ENCODE measurements around the gene GRM7.

GRM7 gene

DNA sequence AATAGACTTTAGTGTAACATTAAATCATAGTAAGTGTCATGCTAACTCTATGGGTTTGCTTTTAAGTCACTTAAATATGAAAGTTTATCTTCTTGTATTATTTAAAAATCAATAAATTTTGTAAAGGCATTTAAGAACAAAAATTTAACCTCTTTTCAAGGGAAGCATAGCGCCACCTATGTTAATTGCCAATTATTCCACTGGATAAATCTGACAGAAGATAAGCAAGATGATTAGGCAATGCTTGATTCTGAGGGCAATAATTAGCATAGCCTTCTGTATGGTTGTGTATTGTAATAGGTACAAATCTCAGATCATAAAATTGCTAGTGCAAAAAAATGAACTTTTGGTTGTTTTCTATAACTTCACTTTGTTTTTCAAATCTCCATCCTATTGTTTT is 560.1 kb downstream of the GRM7 start:
- DNase-seq, result no peak

DNA sequence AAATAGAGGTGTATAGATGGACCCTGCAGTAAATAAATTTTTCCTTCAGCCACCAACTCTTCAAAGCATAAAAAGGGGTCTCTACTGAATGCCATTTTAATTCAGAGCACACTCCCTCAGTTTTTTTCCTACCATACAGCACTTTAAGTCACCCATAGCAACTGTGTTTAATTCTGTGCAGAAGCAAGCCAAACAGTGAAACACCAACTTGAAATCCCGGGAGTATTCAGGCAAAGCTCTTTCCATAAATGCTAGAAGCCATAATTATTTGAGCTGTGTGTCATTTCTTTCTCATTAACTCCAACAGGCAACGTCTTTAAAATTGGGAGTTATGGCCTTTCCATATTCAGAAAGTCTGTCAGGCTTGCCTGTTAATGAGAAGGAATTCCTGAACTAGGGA is 562.1 kb downstream of the GRM7 start:
- DNase-seq, result no peak

DNA sequence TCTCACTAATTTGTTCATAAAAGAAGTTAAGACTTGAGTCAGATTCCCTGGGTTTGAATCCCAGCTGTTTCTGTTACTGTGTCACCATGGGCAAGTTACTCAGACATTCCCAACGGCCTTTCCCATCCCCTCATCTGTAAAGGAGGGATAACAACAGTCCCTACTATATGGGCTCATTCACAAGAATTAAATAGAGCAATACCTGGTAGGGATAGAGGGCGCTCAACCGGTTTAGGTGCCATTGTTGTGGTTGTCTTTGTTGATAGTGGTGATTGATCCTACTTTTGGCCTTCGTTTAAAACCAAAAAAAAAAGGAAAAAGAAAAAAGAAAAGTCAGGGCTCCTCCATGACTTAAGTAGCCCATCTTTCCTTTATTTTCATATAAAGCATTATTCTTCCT is 563.1 kb downstream of the GRM7 start:
- DNase-seq, result no peak

DNA sequence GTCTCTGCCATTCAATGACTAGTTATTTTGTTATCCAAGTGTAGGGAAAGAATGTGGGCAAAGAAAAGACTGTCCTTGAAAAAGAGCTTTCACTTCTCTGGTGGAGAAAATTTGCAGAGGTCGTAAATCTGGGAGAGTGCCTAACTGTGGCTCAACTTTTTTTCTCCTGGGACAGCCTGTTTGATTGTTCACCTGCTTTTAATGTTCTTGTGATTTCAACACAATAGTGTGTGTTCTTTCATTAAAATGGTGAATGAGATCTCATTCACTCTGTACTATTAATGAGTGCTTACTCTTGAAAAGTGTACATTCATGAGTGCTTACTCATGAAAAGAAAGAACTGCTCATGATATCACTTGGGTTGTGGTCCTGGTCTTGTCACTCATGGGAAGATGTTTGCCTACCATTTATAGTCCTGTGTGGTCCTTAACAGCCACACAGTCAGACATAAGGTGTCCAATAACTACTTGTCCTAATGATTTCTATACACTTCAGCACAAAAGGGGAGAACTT is 567.3 kb downstream of the GRM7 start:
- no peak for DNase-seq

DNA sequence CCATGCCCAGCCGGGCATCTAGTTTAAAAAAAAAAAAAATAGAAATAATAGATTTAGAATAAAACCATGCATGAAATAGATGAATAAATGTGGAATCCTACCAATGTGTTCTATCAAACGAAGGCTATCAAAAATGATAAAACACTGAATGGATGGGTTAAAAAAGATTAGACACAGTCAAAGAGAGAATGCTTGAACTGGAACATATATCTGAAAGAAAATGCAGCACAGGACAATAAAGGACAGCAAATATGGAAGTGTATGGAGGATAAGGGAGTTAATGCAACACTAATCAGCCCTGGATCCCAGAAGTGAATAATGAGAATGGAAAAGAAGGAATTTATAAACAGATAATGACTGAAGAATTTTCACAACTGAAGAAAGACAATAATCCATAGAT is 571.7 kb downstream of the GRM7 start:
- DNase-seq, result no peak

DNA sequence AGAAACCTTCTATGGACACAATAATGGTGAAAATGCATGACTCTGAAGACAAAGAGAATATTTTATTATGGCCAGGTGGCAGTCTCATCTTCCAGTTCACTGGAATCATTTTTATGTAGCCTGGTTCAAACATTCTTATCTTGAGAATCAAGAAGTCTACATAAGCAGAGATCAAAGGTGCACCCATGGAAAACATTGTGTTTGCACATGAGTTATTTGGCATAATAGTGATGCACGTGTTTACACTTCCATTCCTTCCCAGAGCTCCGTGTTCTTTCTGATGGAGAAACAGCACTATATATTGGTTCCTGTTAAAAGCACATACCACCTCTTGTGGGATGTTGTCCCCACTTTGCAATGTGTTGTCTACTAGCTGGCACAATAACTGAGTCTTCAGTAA is 572.2 kb downstream of the GRM7 start:
- no peak for DNase-seq

DNA sequence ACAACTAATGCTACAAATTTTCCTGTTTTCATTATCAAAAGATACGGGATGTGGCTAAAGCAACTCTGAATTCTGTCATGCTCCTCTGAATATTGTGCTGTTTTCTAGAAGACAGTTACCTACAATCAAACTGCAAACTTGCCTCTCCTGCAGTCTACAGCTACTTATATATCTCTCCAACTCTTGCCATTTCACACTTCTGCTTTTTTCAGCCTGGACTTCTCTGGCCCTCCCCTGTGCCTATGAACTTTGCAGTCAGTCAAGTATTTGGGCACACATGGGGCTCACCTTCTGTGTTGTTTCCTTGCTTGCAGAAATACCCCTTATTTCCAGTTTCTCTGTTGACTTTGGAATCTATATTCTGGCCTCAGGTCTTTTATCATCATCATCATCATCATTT is 575.6 kb downstream of the GRM7 start:
- no peak for DNase-seq

DNA sequence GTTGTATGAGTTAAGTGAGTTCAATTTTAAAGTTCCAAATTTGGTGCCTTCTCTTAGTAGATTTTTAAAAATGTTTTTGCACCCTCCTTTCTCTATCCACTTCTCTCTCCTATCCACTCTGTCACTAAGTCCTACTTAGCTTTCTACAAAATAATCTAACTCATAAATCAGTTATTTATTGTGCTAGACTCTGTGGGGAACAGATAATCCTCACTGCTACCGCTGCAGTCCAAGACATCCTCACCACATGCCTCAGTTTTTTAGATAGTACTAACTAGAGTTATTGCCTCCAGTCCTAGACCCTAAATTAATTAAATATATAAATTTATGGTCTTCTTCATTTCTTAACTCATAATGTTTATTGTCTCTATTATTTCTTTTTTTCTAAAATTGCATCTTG is 576.3 kb downstream of the GRM7 start:
- no peak for DNase-seq

DNA sequence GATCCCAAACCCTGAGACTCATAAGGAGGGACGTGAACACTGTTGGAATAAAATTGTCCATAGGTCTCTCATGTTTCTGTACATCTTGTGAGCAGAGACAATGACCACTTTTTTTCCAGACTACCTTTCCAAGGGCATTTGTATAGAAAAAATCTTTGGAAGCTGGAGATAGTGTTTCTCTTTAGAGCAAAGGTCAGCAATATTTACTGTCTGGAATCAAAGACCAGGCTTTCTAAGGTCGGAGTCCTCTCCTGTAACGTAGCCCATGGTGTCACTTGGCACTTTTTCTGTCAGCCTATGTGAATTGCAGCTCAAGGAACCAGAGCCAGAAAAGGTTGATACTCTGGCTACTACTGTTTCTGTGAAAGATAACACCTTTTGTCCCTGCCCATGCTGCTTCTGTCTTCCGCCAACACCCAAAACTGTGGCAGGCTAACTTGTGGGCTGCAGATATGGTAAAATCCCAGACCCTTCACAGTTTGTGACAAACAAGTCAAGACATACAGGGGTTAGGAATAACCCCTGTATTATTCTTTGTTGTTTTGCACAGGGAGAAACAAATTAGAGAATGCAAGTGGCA is 578.3 kb downstream of the GRM7 start:
- DNase-seq, result no peak

DNA sequence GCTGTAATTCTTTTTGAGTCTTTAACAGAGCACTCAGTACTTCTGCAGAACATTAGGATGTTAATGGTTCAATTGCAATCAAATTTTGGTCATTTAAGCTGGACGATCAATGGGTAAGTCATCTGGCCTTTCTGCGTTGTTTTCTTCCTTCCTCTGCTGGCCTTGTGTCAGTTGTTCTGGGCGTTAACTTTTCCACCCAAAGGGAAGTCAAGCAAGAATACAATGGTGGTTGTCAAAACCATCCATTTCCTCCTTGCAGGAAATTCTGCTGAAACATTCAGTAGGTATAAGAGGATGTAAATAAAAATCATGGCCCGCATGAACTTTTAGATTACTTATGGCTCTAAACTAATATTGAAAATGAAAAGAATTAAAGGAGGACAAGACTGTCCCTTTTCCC is 584.0 kb downstream of the GRM7 start:
- no peak for DNase-seq

DNA sequence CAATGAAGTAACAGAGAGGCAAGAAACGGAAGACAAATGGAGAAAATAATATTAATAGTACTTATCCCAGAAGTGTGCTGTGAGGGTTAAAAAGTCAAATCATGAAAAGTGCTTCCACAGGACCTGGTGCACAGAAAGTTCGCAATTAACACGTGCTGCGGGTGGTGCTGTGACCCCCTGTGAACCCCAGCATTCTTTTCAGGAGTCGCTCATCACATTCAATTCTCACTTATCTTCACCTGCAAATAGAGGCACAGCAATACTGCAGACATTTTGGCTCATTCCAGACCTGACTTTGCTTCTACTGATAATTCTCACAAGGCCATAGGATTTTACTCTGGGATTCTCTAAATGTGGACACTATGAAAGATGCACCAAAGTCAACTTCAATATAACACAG is 584.4 kb downstream of the GRM7 start:
- DNase-seq, result no peak

DNA sequence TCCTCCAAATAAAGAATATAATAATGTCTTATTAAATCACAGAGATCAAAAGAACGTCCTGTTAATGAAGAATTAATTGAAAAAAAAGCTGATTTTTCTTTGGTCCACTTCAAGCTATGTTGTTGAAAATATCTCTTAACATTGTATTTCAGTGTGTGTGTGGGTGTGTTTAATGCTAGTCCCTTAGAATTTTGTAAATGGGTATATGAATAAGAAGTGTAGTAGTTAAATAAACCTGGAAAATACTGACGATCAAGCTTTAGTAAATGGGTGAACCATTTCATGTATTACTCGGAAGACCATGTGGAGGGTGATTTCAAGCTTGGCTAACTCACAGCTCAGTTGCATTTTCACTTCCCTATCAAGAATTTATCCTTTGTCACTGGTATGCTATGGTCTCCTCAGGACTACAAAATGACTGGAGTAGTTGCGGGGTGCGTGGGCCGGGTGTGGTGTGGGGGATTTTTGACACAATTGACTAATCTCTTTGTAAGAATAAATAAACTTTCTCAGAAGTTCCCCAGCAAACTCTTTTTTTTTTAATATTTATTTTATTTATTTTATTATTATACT is 586.4 kb downstream of the GRM7 start:
- DNase-seq, result no peak

DNA sequence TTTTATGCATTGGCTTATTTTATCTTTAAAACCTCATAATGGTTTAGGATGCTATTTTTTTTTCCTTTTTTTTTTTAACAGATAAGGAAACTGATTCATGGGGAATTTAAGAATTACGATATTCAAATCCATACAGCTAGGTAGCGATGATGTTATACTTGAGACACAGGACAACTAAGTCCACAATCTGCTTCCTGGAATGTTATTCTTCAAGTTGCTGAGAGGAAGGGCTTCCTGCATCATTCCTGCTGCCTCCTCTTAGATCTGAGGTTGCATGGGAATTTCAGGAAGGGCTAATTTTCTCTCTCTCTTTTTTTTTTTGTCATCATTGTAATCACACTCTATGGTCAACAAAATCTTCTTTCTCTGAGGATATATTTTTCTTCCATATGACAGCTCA is 595.5 kb downstream of the GRM7 start:
- DNase-seq, result no peak

DNA sequence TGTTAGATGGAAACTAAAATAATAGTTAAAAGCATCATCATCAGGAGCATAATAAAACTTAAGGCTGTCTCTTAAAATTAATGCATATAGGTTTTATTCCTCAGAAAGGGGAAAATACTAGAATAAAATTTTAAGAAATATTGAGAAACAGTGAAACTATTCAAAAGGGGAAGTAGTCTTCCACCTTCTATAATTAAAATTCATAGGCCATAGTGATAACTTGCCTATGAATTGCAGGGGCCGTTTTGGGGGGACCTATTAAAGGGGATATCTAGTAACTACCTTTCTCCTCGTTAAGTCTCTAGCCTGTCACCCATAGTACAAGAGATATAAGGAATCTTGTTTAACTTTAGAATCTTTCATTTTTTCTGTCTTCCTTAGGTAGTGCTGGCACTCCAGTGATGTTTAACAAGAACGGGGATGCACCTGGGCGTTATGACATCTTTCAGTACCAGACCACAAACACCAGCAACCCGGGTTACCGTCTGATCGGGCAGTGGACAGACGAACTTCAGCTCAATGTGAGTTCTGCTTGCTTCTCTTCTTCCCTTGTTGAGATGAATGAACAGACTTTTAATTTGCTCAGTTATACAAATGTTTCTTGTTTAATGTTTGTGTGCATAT is 600.4 kb downstream of the GRM7 start:
- no peak for DNase-seq

DNA sequence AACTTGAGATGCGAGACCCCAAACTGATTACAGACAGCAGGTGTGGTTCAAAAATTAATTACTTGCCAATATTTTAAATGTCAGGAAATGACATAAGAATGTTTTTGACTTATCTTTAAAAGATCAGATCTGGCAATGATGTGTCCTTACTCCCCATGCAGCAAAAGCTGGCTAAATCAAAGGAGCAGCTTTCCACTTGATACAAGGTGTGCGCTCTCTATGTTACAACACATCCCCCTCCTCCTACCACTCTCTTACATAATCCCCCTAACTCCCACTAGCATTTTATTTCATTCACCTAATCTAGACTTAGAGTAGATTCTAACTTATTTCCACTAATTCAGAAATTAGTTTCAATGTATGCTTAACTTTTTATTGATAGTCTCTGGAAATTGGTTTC is 609.0 kb downstream of the GRM7 start:
- no peak for DNase-seq

DNA sequence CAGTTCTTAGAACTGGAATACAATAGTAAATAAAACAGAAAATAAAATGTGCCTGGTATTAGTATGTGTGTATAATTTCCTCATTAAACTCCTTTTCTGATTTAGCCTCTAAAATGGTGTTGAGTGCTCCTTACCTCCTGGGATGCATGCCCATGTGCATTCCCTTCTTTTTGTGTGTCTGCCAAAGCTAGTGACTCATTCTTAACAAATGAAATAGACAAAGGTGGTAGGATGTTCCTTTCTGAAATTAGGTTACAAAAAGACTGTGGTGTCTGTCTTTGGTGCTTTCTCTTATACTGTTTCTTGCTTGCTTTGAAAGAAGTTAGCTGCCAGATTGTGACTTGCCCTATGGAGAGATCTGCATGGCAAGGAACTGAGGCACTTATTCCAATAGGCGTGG is 623.7 kb downstream of the GRM7 start:
- DNase-seq, result no peak

DNA sequence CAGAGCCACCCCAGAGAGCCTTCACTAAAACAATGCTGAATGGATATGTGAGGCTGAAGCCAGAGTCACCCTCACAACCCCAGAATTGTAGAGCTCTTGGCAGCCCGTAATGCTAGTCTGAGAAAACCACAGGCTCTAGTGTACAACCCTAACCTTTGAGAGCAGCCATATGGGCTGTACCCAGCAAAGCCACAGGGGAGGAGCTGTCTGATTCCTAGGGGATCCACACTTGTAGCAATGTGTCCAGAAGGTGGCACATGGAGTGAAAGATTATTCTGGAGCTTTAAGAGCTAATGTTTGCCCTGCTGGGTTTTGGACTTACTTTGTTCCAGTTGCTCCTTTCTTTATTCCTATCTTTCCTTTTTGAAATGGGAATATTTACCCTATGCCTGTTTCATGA is 626.8 kb downstream of the GRM7 start:
- DNase-seq, result no peak

DNA sequence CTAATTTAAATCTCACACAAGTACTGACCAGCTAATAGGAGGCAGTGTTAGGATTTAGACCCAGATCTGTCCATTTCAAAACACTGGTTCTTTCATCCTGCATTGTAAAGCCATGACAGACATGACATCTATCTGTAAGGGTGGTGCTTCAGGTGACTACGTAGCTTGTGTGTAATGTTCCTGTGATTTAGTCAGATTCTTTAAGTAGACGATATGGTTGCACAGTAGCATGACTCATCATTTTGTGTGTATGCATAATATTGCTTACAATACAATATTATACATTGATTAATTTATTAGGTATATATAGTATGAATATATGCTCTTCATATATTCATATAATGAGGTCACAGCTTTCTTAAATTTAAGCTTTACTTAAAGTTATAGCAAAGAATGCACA is 628.5 kb downstream of the GRM7 start:
- DNase-seq, result no peak

DNA sequence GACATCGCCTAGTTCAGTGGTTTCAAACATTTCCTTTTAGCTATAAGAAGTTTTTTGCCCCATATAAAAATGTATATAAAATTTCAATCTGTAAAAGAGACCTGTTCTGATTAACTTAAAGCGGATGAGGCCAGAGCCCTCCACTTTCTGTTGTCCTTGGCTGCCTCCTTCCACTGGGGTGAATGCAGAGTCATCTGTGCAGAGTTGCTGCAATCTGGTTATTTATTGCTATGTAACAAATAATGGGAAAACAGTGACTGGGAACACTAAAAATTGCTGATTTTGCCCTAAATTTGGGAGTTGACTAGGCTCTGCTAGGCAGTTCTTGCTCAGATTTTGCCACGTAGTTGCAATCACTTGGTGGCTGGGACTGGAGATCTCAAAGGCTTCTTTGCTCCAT is 637.8 kb downstream of the GRM7 start:
- DNase-seq, result no peak

DNA sequence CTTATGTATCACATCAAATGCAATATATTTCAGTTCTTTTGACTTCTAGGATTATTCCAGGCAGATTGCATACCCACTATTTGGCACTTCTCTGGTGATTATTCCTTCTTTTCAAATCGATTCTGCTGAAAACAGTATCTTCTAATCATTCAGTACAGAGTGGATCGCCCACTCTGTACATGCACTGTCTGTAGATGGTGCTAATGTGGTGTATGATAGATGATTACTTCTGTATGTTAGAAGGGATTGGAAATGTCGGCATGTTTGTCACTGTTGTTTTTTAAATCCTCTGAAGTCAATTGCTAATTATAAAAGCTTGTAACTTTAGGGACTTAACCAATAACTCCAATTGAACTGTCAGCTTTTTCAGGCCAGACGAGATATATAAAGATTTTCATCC is 642.5 kb downstream of the GRM7 start:
- DNase-seq, result no peak

DNA sequence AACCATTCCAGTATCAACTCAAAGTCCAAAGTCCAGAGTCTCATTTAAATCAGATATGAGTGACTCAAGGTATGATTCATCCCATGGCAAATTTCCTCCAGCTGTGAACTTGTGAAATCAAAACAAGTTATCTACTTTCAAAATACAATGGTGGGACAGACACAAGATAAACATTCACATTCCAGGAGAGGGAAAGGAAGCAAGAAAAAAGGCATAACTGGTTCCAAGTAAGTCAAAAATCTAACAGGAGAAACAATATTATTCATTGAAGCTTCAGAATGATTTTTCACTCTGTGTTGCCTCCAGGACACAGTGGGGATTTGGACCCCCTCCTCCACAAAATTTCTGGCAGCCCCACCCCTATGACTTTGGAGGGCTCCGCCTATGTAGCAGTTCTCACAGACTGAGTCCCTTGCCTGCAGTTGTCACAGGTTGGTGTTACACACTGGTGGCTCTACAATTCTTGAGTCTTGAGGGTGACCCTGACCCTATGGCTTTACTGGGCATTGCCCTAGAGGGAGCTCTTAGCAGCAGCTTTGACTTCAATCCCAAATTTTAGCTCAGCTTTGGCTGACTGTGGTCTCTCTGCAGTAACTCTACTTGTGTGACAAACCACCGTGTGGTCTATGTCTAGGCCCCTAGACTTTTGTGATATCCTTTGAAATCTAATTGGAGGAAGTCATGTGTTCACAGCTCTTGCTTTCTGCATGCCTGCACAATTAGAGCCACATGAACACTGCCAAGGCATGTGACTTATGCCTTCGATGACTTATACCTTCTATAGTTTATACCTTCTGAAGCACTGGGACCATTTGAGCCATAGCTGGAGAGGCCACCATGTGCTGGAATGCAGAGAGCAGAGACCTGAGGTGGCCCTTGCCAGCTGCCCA is 644.2 kb downstream of the GRM7 start:
- DNase-seq, result no peak

DNA sequence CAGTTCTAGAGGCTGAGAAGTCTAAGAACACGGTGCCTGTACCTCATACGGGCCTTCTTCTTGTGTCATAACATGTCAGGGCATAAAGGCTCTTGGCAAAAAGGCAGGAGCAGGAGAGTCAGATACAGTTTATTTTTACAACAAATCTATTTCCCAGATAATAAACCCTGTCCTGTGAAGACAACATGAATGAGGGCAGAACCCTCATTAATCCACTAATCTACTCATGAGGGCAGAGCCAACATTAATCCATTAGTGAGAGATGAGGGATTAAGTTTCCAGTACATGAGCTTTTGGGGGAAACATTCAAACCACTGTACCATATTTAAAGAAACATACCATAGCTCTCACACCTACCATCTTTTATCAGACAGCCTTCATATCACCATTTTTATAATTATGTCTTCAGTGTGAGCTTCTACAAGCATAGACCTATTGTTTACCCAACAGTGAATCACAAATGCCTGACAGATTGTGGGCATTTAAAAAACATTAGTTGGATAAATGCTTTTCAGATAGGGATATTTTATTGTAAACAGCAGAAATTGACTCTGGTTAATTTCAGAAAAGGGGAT is 645.8 kb downstream of the GRM7 start:
- no peak for DNase-seq

DNA sequence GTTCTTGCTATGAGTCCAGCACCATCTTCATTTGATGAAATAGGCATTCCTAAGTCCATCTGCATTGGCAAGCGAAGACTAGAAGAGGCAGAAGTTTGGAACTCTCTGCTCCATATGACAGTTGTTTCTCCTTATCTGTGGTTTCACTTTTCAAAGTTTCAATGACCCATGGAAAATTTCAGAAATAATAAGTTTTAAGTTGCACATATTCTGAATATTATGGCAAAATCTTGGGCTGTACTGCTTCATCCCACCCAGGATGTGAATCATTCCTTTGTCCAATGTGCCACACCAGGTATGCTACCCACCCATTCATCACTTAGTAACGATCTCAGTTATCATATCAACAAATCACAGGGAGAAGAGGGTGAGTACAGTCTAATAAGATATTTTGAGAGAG is 647.9 kb downstream of the GRM7 start:
- no peak for DNase-seq

DNA sequence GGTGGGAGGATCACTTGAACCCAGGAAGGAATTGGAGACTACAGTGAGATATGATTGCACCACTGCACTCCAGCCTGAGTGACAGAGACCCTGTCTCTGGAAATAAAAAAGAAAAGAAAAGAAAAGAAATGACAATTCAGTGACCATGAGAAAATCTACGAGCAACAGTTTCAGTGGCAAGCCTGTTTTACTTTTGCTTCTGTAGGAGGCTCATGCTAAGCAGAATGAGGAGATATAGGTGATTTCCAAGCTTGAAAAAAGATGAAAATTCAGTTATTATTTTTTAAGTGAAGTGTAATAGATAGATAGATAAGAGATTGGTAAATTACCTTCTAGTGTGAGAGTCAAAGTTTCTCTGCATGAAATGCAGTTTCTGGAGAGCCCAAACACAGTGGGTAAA is 651.1 kb downstream of the GRM7 start:
- DNase-seq, result no peak

Measured in stimulated activated CD8-positive, alpha-beta memory T cell treated with anti-CD3 and anti-CD28 coated beads, Interleukin-4, amount 100 ng/mL, for 48 hours (primary cell).